Measurements from ENCODE around the gene EML4. TPM values are rescaled to one million over a fixed set of nuclear protein-coding genes. Genes with fewer than 3 reads are reported as not detected.

EML4 gene
- polyA plus RNA-seq, 1 donor (not counting 4 experiments of a cell fraction or from before 2014, with no cell fraction given): 36.4 TPM

DNA sequence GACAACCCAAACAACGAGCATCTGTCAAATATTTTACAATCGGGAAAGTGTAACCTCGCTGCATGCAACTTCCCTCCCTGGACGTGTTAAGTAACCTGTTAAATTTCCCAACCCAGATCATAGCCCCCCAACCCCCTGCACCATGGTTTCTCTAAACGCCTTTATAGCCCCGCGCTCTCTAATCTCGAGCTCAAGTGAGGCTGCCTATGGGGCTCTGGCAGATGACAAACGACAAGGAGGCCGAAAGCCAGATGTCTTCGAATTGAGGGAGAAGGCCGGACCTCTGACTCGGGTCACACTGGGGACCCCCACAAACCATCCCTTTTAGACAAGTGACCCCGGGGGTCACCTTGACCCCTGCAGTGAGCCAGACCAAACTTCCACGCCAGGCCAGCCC, 191.3 kb downstream of the EML4 start:
- H3K27me3 ChIP-seq (ENCODE audit: control insufficient read depth, extremely low read depth, insufficient read depth, low read length): no peaks in the 10 kb centered on the region
- H3K36me3 ChIP-seq (ENCODE audit: control insufficient read depth in 2 of 2, extremely low read depth in 1 of 2, insufficient read depth in 2 of 2, low read length in 2 of 2): peaks cover 1 to 2% of the 10 kb centered on the region in 2 experiments
- peaks cover 53% of the 10 kb centered on the region for H3K79me2 ChIP-seq (ENCODE audit: control insufficient read depth, insufficient read depth, low read length)
- peaks cover 9% of the 10 kb centered on the region for H3K4me1 ChIP-seq (ENCODE audit: control insufficient read depth, extremely low read depth, insufficient read depth, low read length)
- no peaks in the 10 kb centered on the region for H3K9me3 ChIP-seq (ENCODE audit: control insufficient read depth, low read depth, low read length)
- DNase-seq (ENCODE audit: low read depth, low spot score) (no peak), FAIRE-seq (no peak)
- H4K20me1 ChIP-seq (ENCODE audit: control insufficient read depth, extremely low read depth, insufficient read depth, low read length): no peaks in the 10 kb centered on the region
- H3K9ac ChIP-seq (ENCODE audit: control insufficient read depth, extremely low read depth, insufficient read depth, low read length): peak overlapping the region; percentile 96
- peak overlapping the region; percentile 84 to 93 (median 84) for H3K4me3 ChIP-seq (ENCODE audit: control insufficient read depth in 2 of 3, extremely low read depth in 1 of 3, insufficient read depth in 2 of 3, low read depth in 1 of 3, low read length in 3 of 3)
- dilution Hi-C loops (cut with MboI; ENCODE audit: extremely low pct_ligation_motif_present, low sequenced_read_pairs): no loop called here
- H3K4me2 ChIP-seq (ENCODE audit: control insufficient read depth, extremely low read depth, insufficient read depth, low read depth, low read length): peak overlapping the region; percentile 97
- no peak for TF ChIP-seq EZH2 (IDR thresholded peaks at IDR 0.05; ENCODE audit: low read length)
- TF ChIP-seq, protein P1, sequence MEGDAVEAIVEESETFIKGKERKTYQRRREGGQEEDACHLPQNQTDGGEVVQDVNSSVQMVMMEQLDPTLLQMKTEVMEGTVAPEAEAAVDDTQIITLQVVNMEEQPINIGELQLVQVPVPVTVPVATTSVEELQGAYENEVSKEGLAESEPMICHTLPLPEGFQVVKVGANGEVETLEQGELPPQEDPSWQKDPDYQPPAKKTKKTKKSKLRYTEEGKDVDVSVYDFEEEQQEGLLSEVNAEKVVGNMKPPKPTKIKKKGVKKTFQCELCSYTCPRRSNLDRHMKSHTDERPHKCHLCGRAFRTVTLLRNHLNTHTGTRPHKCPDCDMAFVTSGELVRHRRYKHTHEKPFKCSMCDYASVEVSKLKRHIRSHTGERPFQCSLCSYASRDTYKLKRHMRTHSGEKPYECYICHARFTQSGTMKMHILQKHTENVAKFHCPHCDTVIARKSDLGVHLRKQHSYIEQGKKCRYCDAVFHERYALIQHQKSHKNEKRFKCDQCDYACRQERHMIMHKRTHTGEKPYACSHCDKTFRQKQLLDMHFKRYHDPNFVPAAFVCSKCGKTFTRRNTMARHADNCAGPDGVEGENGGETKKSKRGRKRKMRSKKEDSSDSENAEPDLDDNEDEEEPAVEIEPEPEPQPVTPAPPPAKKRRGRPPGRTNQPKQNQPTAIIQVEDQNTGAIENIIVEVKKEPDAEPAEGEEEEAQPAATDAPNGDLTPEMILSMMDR (optimal IDR thresholded peaks at IDR 0.05 in 1 of 3, IDR thresholded peaks at IDR 0.05 in 1 of 3, conservative IDR thresholded peaks at IDR 0.05 in 1 of 3; ENCODE audit: extremely low read depth in 1 of 3, insufficient read depth in 2 of 3, low read length in 3 of 3): no peak
- no peaks in the 10 kb centered on the region for H3K9me1 ChIP-seq (ENCODE audit: control insufficient read depth, extremely low read depth, insufficient read depth, low read length)
- H2AFZ ChIP-seq (ENCODE audit: control insufficient read depth, low read length): peak overlapping the region; percentile 98
- H3K27ac ChIP-seq (ENCODE audit: control insufficient read depth, insufficient read depth, low read length): peak overlapping the region; percentile 98

DNA sequence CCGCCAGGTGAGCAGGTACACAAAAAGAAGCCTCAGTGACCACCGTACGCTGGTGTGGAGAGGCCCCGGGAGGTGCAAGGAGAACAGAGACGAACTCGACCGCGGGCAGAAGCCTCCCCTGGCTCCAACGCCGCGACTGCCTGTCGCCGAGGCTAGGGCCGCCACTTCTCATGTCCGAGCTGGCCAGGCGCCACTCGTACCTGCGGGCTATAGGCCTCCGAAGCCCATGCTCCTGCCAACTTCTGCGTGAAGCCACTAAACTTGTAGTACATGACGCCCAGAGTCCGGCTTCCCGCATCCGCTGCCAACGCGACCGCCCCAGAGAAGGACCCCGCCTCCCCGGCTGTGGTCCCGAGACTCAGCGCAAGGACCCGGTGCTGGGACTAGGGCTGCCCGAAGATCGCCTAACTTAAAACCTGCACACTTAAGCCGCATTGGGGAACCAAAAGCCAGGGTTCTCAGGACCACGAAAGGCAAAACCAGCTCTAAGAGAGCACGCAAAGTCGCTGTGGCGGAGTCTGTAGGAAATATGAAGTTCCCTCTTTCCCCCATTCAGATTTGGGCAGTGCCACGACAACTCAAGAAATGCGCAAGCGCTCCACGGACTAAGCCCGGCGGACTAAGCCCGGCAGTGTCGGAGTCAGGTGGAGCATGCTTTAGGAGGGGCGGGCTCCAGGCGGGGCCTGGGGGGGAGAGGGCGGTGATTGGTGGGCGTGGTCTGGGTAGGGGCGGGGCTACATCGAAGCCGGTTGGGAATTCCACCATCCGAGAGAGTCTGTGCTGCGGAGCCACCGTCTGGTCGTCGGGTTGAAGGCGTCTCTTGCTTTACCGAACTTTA, 192.0 kb downstream of the EML4 start, which contains the start of gene COX7A2L:
TSS of gene COX7A2L (minus strand) at position 328 of the 838 bp plus-strand sequence. CDS start at position 272, 56 bp downstream.
- H3K27ac ChIP-seq (ENCODE audit: control insufficient read depth, insufficient read depth, low read length): peak within 1 kb of the TSS; percentile 98
- H3K4me2 ChIP-seq (ENCODE audit: control insufficient read depth, extremely low read depth, insufficient read depth, low read depth, low read length): peak within 1 kb of the TSS; percentile 97
- DNase-seq (ENCODE audit: low read depth, low spot score) (peak; percentile 69), FAIRE-seq (peak; percentile 75)
- no peak for TF ChIP-seq EZH2 (IDR thresholded peaks at IDR 0.05; ENCODE audit: low read length)
- TF ChIP-seq, protein P1 (optimal IDR thresholded peaks at IDR 0.05 in 1 of 3, IDR thresholded peaks at IDR 0.05 in 1 of 3, conservative IDR thresholded peaks at IDR 0.05 in 1 of 3; ENCODE audit: extremely low read depth in 1 of 3, insufficient read depth in 2 of 3, low read length in 3 of 3): peak in 2 of 3 experiments; percentile 26 to 71
- H3K9me1 ChIP-seq (ENCODE audit: control insufficient read depth, extremely low read depth, insufficient read depth, low read length): no peaks in the 10 kb centered on the region
- H3K9me3 ChIP-seq (ENCODE audit: control insufficient read depth, low read depth, low read length): no peaks in the 10 kb centered on the region
- peaks cover 9% of the 10 kb centered on the region for H3K4me1 ChIP-seq (ENCODE audit: control insufficient read depth, extremely low read depth, insufficient read depth, low read length)
- H2AFZ ChIP-seq (ENCODE audit: control insufficient read depth, low read length): peak within 1 kb of the TSS; percentile 98
- dilution Hi-C loops (cut with MboI; ENCODE audit: extremely low pct_ligation_motif_present, low sequenced_read_pairs): no loop called here
- H3K4me3 ChIP-seq (ENCODE audit: control insufficient read depth in 2 of 3, extremely low read depth in 1 of 3, insufficient read depth in 2 of 3, low read depth in 1 of 3, low read length in 3 of 3): peak within 1 kb of the TSS; percentile 84 to 93 (median 84)
- peak within 1 kb of the TSS; percentile 96 for H3K9ac ChIP-seq (ENCODE audit: control insufficient read depth, extremely low read depth, insufficient read depth, low read length)
- H3K36me3 ChIP-seq (ENCODE audit: control insufficient read depth in 2 of 2, extremely low read depth in 1 of 2, insufficient read depth in 2 of 2, low read length in 2 of 2): peaks cover under 1 to 1% of the 10 kb centered on the region in 2 experiments
- no peaks in the 10 kb centered on the region for H3K27me3 ChIP-seq (ENCODE audit: control insufficient read depth, extremely low read depth, insufficient read depth, low read length)
- no peaks in the 10 kb centered on the region for H4K20me1 ChIP-seq (ENCODE audit: control insufficient read depth, extremely low read depth, insufficient read depth, low read length)
- H3K79me2 ChIP-seq (ENCODE audit: control insufficient read depth, insufficient read depth, low read length): peaks cover 49% of the 10 kb centered on the region

Data from keratinocyte (primary cell).